Stomach (tissue), 9 donors: ENCODE measurements around the gene RBBP5. TPM values are rescaled to one million over a fixed set of nuclear protein-coding genes. Genes with fewer than 3 reads are reported as not detected.

Experiments
- DNase-seq, 2 donors: peaks; one replicate each; pipeline versions ENCODE4 v3.0.0 to v3.0.0-alpha.2; 2013 to 2019
- H3K27ac ChIP-seq, 5 donors: fragments of 200-600 bp in 4 of 5; sonication (generic) in 4 of 5; one replicate each; pipeline ENCODE4 v1.5.1; 2013 to 2019; ENCODE audit warnings: mild to moderate bottlenecking in 1 of 5, moderate library complexity in 1 of 5
- H3K27me3 ChIP-seq, 3 donors: fragments of 200-600 bp; sonication (generic); one replicate each; pipeline ENCODE4 v1.5.1; 2017 to 2019; ENCODE audit warnings: mixed run types in 1 of 3
- H3K36me3 ChIP-seq, 4 donors: fragments of 200-600 bp; sonication (generic); 1 replicate in 3 of 4; 2 replicates in 1 of 4; pipeline ENCODE4 v1.5.1; 2016 to 2019
- H3K4me1 ChIP-seq, 4 donors: fragments of 200-600 bp; sonication (generic); one replicate each; pipeline ENCODE4 v1.5.1; 2016 to 2019
- H3K4me3 ChIP-seq, 4 donors: fragments of 200-600 bp; sonication (generic) in 3 of 4; one replicate each; pipeline ENCODE4 v1.5.1; 2016 to 2019; ENCODE audit warnings: mild to moderate bottlenecking in 1 of 4
- H3K9me3 ChIP-seq, 4 donors: fragments of 200-600 bp; sonication (generic); one replicate each; pipeline ENCODE4 v1.5.1; 2016 to 2019
- CTCF ChIP-seq, 7 experiments: fragments of 450-650 bp in 4 of 7; fragments of 200-600 bp in 3 of 7; sonication (generic) in 3 of 7; IDR thresholded peaks; one replicate each; pipeline ENCODE4 v1.5.1; 2016 to 2019; ENCODE audit warnings: antibody characterized with exemption in 7 of 7, control low read depth in 2 of 7, mild to moderate bottlenecking in 1 of 7
- EP300 ChIP-seq: sonication (generic); formaldehyde crosslinking; IDR thresholded peaks from one replicate; pipeline ENCODE4 v1.6.1; 2017; ENCODE audit warnings: antibody characterized with exemption
- POLR2A ChIP-seq, 4 donors: fragments of 450-650 bp; IDR thresholded peaks; one replicate each; pipeline ENCODE4 v1.6.1; 2016; ENCODE audit warnings: antibody characterized with exemption in 4 of 4, control low read depth in 2 of 4, mild to moderate bottlenecking in 1 of 4, moderate library complexity in 1 of 4
- POLR2AphosphoS5 ChIP-seq, 3 donors: sonication (generic); formaldehyde crosslinking; IDR thresholded peaks; one replicate each; pipeline ENCODE4 v1.6.1; 2016; ENCODE audit warnings: antibody characterized with exemption in 3 of 3
- WGBS, 5 donors: extraction: QIAGEN DNeasy Blood & Tissue Kit in 3 of 5; methylation state at CpG; one replicate each; pipeline versions ENCODE4 v1.1.5 to v1.1.7; 2013 to 2018; 5-methylcytosine and 5-hydroxymethylcytosine counted together
- intact Hi-C: fragments of 100-400 bp; cut with DNase I; formaldehyde crosslinking; loops from one replicate; pipeline ENCODE4 v1.15.1; 2023; ENCODE audit warnings: low total_unique reads
- polyA plus RNA-seq, 3 donors: library from polyadenylated mRNA; stranded (reverse); fragments of 200-250 nt; gene quantifications; one replicate each; pipeline ENCODE4 v1.2.3, GENCODE V29; 2013
- total RNA-seq, 5 donors: library from RNA; depleted of rRNA; stranded (reverse); fragments of >200 nt; gene quantifications; one replicate each; pipeline versions ENCODE4 v1.1.0 to v1.2.3, GENCODE V29; 2014 to 2016
- donor health status: healthy with polysubstance abuse.
- donor health status: Bipolar disorder and iron deficiency.
- donor health status: healthy.

Gene RBBP5
- total and polyA plus RNA-seq, 8 donors: 1.4 to 13.4 (median 5.3) TPM

- peaks cover 0 to 8% (median 3%) of the 10 kb centered on the region in 4 donors for H3K4me1 ChIP-seq
- intact Hi-C loops: no loop called here
- H3K36me3 ChIP-seq: no peaks in the 10 kb centered on the region
- peaks cover 0 to 10% (median 0%) of the 10 kb centered on the region in 3 donors for H3K27me3 ChIP-seq
- no peak for DNase-seq
- no peak for TF ChIP-seq POLR2AphosphoS5 (IDR thresholded peaks at IDR 0.05)
- no peak for TF ChIP-seq CTCF (IDR thresholded peaks at IDR 0.05)
- no peak for TF ChIP-seq POLR2A (IDR thresholded peaks at IDR 0.05)
- no peak for TF ChIP-seq EP300
- H3K9me3 ChIP-seq: no peaks in the 10 kb centered on the region
- WGBS, 5 donors: 88 to 94% (median 89%) methylated on average over 12 to 14 of the region's 14 CpGs
- no peak overlapping the region for H3K4me3 ChIP-seq
- no peak overlapping the region for H3K27ac ChIP-seq
These were observed 56.1 kb downstream of the RBBP5 start for GRCh38 chr1:205065666-205066065.

- Histone ChIP-seq H3K9me3 (no peaks in the 10 kb centered on the region), H3K4me3 (no peak overlapping the region), H3K27ac (no peak overlapping the region), H3K27me3 (peaks cover 0 to 10% (median 0%) of the 10 kb centered on the region in 3 donors), H3K36me3 (no peaks in the 10 kb centered on the region), H3K4me1 (peaks cover 0 to 8% (median 3%) of the 10 kb centered on the region in 4 donors)
- intact Hi-C loops: no loop called here
- TF ChIP-seq EP300 (no peak), POLR2A (IDR thresholded peaks at IDR 0.05) (no peak), CTCF (IDR thresholded peaks at IDR 0.05) (no peak), POLR2AphosphoS5 (IDR thresholded peaks at IDR 0.05) (no peak)
- WGBS, 5 donors: 87 to 90% (median 89%) methylated on average over 9 of the region's 9 CpGs
- no peak for DNase-seq
These were observed 56.9 kb downstream of the RBBP5 start for GRCh38 chr1:205064741-205065316.

- Histone ChIP-seq H3K27ac (no peak overlapping the region), H3K4me3 (no peak overlapping the region), H3K27me3 (peaks cover 0 to 10% (median 0%) of the 10 kb centered on the region in 3 donors), H3K36me3 (no peaks in the 10 kb centered on the region), H3K9me3 (no peaks in the 10 kb centered on the region), H3K4me1 (peaks cover 0 to 8% (median 3%) of the 10 kb centered on the region in 4 donors)
- 74 to 80% (median 77%) methylated on average over 10 to 11 of the region's 11 CpGs for WGBS, 5 donors
- TF ChIP-seq POLR2AphosphoS5 (IDR thresholded peaks at IDR 0.05) (no peak), EP300 (no peak), POLR2A (IDR thresholded peaks at IDR 0.05) (no peak), CTCF (IDR thresholded peaks at IDR 0.05) (no peak)
- no peak for DNase-seq
- intact Hi-C loops: no loop called here
These were observed 57.5 kb downstream of the RBBP5 start for GRCh38 chr1:205064301-205064700.

- Histone ChIP-seq H3K27ac (no peak overlapping the region), H3K4me1 (peaks cover 0 to 8% (median 3%) of the 10 kb centered on the region in 4 donors), H3K27me3 (peaks cover 0 to 10% (median 0%) of the 10 kb centered on the region in 3 donors), H3K4me3 (no peak overlapping the region), H3K36me3 (no peaks in the 10 kb centered on the region), H3K9me3 (no peaks in the 10 kb centered on the region)
- intact Hi-C loops: no loop called here
- TF ChIP-seq POLR2A (IDR thresholded peaks at IDR 0.05) (no peak), CTCF (IDR thresholded peaks at IDR 0.05) (no peak), EP300 (no peak), POLR2AphosphoS5 (IDR thresholded peaks at IDR 0.05) (no peak)
- no peak for DNase-seq
- WGBS, 5 donors: 78 to 89% (median 79%) methylated on average over 3 of the region's 3 CpGs
These were observed 58.9 kb downstream of the RBBP5 start for GRCh38 chr1:205062895-205063294.
